Keratinocyte (primary cell): ENCODE data around the gene CDRT4. TPM values are rescaled to one million over a fixed set of nuclear protein-coding genes. Genes with fewer than 3 reads are reported as not detected.

Experiments used
- DNase-seq: peaks from one replicate; pipeline ENCODE4 v3.0.0-alpha.2; 2011; ENCODE audit warnings: low read depth, missing footprints, low spot score
- FAIRE-seq: peaks from 2 replicates; lab custom pipeline; 2011; peaks lifted over from hg19 to GRCh38; lab: Jason Lieb, UNC
- H2AFZ ChIP-seq: 2 replicates; pipeline ENCODE4 v1.6.0; 2012; ENCODE audit warnings: low read length, control low read depth, inconsistent platforms; ENCODE audit not compliant: control insufficient read depth
- H3K27ac ChIP-seq: 2 replicates; pipeline ENCODE4 v1.5.1; 2011; ENCODE audit warnings: low read length; ENCODE audit not compliant: control insufficient read depth, insufficient read depth
- H3K27me3 ChIP-seq: 3 replicates; pipeline ENCODE4 v1.6.0; 2011; ENCODE audit warnings: low read length; ENCODE audit not compliant: control insufficient read depth, insufficient read depth; ENCODE audit errors: extremely low read depth
- H3K36me3 ChIP-seq, 2 experiments: 2 replicates in 1 of 2; 3 replicates in 1 of 2; pipeline ENCODE4 v1.5.1; 2011; ENCODE audit warnings: low read length in 2 of 2, mild to moderate bottlenecking in 1 of 2; ENCODE audit not compliant: control insufficient read depth in 2 of 2, insufficient read depth in 2 of 2; ENCODE audit errors: extremely low read depth in 1 of 2
- H3K4me1 ChIP-seq: 3 replicates; pipeline ENCODE4 v1.5.1; 2011; ENCODE audit warnings: low read length; ENCODE audit not compliant: control insufficient read depth, insufficient read depth; ENCODE audit errors: extremely low read depth
- H3K4me2 ChIP-seq: 3 replicates; pipeline ENCODE4 v1.6.0; 2011; ENCODE audit warnings: low read depth, low read length; ENCODE audit not compliant: control insufficient read depth, insufficient read depth; ENCODE audit errors: extremely low read depth
- H3K4me3 ChIP-seq, 3 experiments: fragments of 200-600 bp in 1 of 3; sonication (generic) in 1 of 3; 2 replicates in 2 of 3; 3 replicates in 1 of 3; pipeline ENCODE4 v1.5.1; 2011 to 2016; ENCODE audit warnings: low read length in 3 of 3, mild to moderate bottlenecking in 3 of 3, control low read depth in 2 of 3, inconsistent platforms in 1 of 3, low read depth in 1 of 3, mixed read lengths in 1 of 3, mixed run types in 1 of 3, moderate library complexity in 1 of 3; ENCODE audit not compliant: control insufficient read depth in 2 of 3, insufficient read depth in 2 of 3; ENCODE audit errors: extremely low read depth in 1 of 3
- H3K79me2 ChIP-seq: 2 replicates; pipeline ENCODE4 v1.6.0; 2012; ENCODE audit warnings: low read length; ENCODE audit not compliant: control insufficient read depth, insufficient read depth
- H3K9ac ChIP-seq: 3 replicates; pipeline ENCODE4 v1.6.0; 2011; ENCODE audit warnings: low read length; ENCODE audit not compliant: control insufficient read depth, insufficient read depth; ENCODE audit errors: extremely low read depth
- H3K9me1 ChIP-seq: 3 replicates; pipeline ENCODE4 v1.6.0; 2011; ENCODE audit warnings: low read length; ENCODE audit not compliant: control insufficient read depth, insufficient read depth; ENCODE audit errors: extremely low read depth
- H3K9me3 ChIP-seq: 2 replicates; pipeline ENCODE4 v1.5.1; 2012; ENCODE audit warnings: low read depth, low read length; ENCODE audit not compliant: control insufficient read depth
- H4K20me1 ChIP-seq: 3 replicates; pipeline ENCODE4 v1.6.0; 2011; ENCODE audit warnings: low read length; ENCODE audit not compliant: control insufficient read depth, insufficient read depth; ENCODE audit errors: extremely low read depth
- EZH2 ChIP-seq: IDR thresholded peaks from one replicate; pipeline ENCODE4 v1.6.1; 2012; ENCODE audit warnings: inconsistent platforms, mild to moderate bottlenecking, low read length, moderate library complexity
- dilution Hi-C: fragments of 300-500 bp; cut with MboI; formaldehyde crosslinking; loops from one replicate; pipeline ENCODE4 v1.7.0; 2020; ENCODE audit warnings: low sequenced_read_pairs; ENCODE audit not compliant: extremely low pct_ligation_motif_present
- polyA plus RNA-seq, 5 experiments: library from polyadenylated mRNA; depleted of rRNA in 3 of 5; stranded (reverse) in 3 of 5; stranded (forward) in 1 of 5; unstranded in 1 of 5; fragments of >200 nt; gene quantifications; 1 replicate in 1 of 5; 2 replicates in 3 of 5; 3 replicates in 1 of 5; pipeline versions ENCODE4 v1.2.1 to v1.2.3, GENCODE V29; 2011 to 2012; ENCODE audit warnings: missing spikeins in 2 of 5, low read depth in 1 of 5, low replicate concordance in 1 of 5
- TF ChIP-seq, protein P1 (sequence below), 3 experiments: IDR thresholded peaks in 1 of 3; conservative IDR thresholded peaks in 1 of 3; optimal IDR thresholded peaks in 1 of 3; 2 replicates in 2 of 3; 3 replicates in 1 of 3; pipeline versions ENCODE3 to v1.5.1; 2011; ENCODE audit warnings: low read length in 3 of 3, mild to moderate bottlenecking in 3 of 3, moderate library complexity in 2 of 3, control low read depth in 1 of 3, inconsistent platforms in 1 of 3; ENCODE audit not compliant: insufficient read depth in 2 of 3; ENCODE audit errors: extremely low read depth in 1 of 3

Gene CDRT4
- polyA plus RNA-seq, 1 donor (not counting 4 experiments of a cell fraction or from before 2014, with no cell fraction given): 0.93 TPM

- Histone ChIP-seq H3K4me2 (no peak overlapping the region), H4K20me1 (no peaks in the 10 kb centered on the region), H3K27ac (no peak overlapping the region), H3K4me1 (peaks cover 10% of the 10 kb centered on the region), H3K9ac (no peak overlapping the region), H3K9me1 (no peaks in the 10 kb centered on the region), H3K79me2 (no peaks in the 10 kb centered on the region), H3K27me3 (no peaks in the 10 kb centered on the region), H2AFZ (no peak overlapping the region), H3K9me3 (no peaks in the 10 kb centered on the region), H3K4me3 (no peak overlapping the region), H3K36me3 (no peaks in the 10 kb centered on the region)
- DNase-seq (no peak), FAIRE-seq (no peak)
- no peak for TF ChIP-seq EZH2
- TF ChIP-seq, protein P1, sequence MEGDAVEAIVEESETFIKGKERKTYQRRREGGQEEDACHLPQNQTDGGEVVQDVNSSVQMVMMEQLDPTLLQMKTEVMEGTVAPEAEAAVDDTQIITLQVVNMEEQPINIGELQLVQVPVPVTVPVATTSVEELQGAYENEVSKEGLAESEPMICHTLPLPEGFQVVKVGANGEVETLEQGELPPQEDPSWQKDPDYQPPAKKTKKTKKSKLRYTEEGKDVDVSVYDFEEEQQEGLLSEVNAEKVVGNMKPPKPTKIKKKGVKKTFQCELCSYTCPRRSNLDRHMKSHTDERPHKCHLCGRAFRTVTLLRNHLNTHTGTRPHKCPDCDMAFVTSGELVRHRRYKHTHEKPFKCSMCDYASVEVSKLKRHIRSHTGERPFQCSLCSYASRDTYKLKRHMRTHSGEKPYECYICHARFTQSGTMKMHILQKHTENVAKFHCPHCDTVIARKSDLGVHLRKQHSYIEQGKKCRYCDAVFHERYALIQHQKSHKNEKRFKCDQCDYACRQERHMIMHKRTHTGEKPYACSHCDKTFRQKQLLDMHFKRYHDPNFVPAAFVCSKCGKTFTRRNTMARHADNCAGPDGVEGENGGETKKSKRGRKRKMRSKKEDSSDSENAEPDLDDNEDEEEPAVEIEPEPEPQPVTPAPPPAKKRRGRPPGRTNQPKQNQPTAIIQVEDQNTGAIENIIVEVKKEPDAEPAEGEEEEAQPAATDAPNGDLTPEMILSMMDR (optimal IDR thresholded peaks at IDR 0.05 in 1 of 3, IDR thresholded peaks at IDR 0.05 in 1 of 3, conservative IDR thresholded peaks at IDR 0.05 in 1 of 3; ENCODE audit: extremely low read depth in 1 of 3, insufficient read depth in 2 of 3, low read length in 3 of 3): no peak
- dilution Hi-C loops: no loop called here
Observed at GRCh38 chr17:15501793-15502192, 34.4 kb upstream of the CDRT4 start.

- no peak for TF ChIP-seq EZH2
- TF ChIP-seq, protein P1 (optimal IDR thresholded peaks at IDR 0.05 in 1 of 3, IDR thresholded peaks at IDR 0.05 in 1 of 3, conservative IDR thresholded peaks at IDR 0.05 in 1 of 3; ENCODE audit: extremely low read depth in 1 of 3, insufficient read depth in 2 of 3, low read length in 3 of 3): no peak
- H3K27me3 ChIP-seq: no peaks in the 10 kb centered on the region
- peaks cover 10% of the 10 kb centered on the region for H3K4me1 ChIP-seq
- H2AFZ ChIP-seq: no peak overlapping the region
- H3K79me2 ChIP-seq: no peaks in the 10 kb centered on the region
- no peak overlapping the region for H3K4me2 ChIP-seq
- H3K9ac ChIP-seq: no peak overlapping the region
- dilution Hi-C loops: no loop called here
- DNase-seq: no peak
- peaks cover 0 to 1% of the 10 kb centered on the region in 2 experiments for H3K36me3 ChIP-seq
- H3K9me1 ChIP-seq: no peaks in the 10 kb centered on the region
- H3K27ac ChIP-seq: no peak overlapping the region
- H3K4me3 ChIP-seq: no peak overlapping the region
- H3K9me3 ChIP-seq: no peaks in the 10 kb centered on the region
- no peaks in the 10 kb centered on the region for H4K20me1 ChIP-seq
- FAIRE-seq: no peak
Observed at GRCh38 chr17:15501282-15501681, 33.9 kb upstream of the CDRT4 start.
